CD4-positive, alpha-beta T cell (primary cell): Measurements from ENCODE around the gene WWC2. TPM values are rescaled to one million over a fixed set of nuclear protein-coding genes. Genes with fewer than 3 reads are reported as not detected.

Source experiments
- ATAC-seq: fragments of 200-7000 bp; cut with Tn5 transposase; one replicate; pipeline ENCODE4 v1.10.0; 2022; ENCODE audit warnings: mild to moderate bottlenecking; ENCODE audit not compliant: poor library complexity
- CTCF ChIA-PET: fragments of 350-600 bp; sonication (Branson Sonifier 250); formaldehyde crosslinking; loops from one replicate; lab custom pipeline; 2021; ENCODE audit warnings: antibody characterized with exemption, inconsistent platforms; lab: Charles Lee
- POLR2A ChIA-PET: fragments of 350-600 bp; sonication (Branson Sonifier 250); formaldehyde crosslinking; loops from one replicate; lab custom pipeline; 2021; ENCODE audit warnings: antibody characterized with exemption, inconsistent platforms; lab: Charles Lee
- DNase-seq, 14 experiments: peaks; one replicate each; pipeline ENCODE4 v3.0.0-alpha.2; 2013 to 2020; ENCODE audit warnings: mixed read lengths in 2 of 14
- H3K27ac ChIP-seq, 2 donors: one replicate each; pipeline versions ENCODE4 v1.5.1 to v1.7.0; 2013; ENCODE audit warnings: low read length in 2 of 2, low read depth in 1 of 2, mild to moderate bottlenecking in 1 of 2
- H3K27me3 ChIP-seq, 2 experiments: 1 replicate in 1 of 2; 2 replicates in 1 of 2; pipeline versions ENCODE4 v1.6.1 to v1.7.0; 2013; ENCODE audit warnings: low read length in 2 of 2, control low read depth in 1 of 2, mild to moderate bottlenecking in 1 of 2, moderate library complexity in 1 of 2; ENCODE audit not compliant: insufficient read depth in 2 of 2, control insufficient read depth in 1 of 2
- H3K36me3 ChIP-seq: one replicate; pipeline ENCODE4 v1.6.1; 2013; ENCODE audit warnings: low read length, control low read depth; ENCODE audit not compliant: insufficient read depth
- H3K4me1 ChIP-seq: one replicate; pipeline ENCODE4 v1.6.1; 2013; ENCODE audit warnings: low read length, control low read depth; ENCODE audit not compliant: insufficient read depth
- H3K4me3 ChIP-seq: one replicate; pipeline ENCODE4 v1.5.1; 2013; ENCODE audit warnings: mild to moderate bottlenecking, low read length, moderate library complexity
- H3K9me3 ChIP-seq, 2 experiments: 1 replicate in 1 of 2; 2 replicates in 1 of 2; pipeline versions ENCODE4 v1.6.1 to v1.7.0; 2013; ENCODE audit warnings: low read length in 2 of 2, mild to moderate bottlenecking in 2 of 2, control low read depth in 1 of 2, moderate library complexity in 1 of 2; ENCODE audit not compliant: control insufficient read depth in 1 of 2, insufficient read depth in 1 of 2
- H3K27ac Mint-ChIP-seq: one replicate; pipeline ENCODE4 v1.8.0; 2020; ENCODE audit warnings: mixed read lengths
- H3K27me3 Mint-ChIP-seq: one replicate; pipeline ENCODE4 v1.8.0; 2021; ENCODE audit warnings: mixed read lengths
- H3K36me3 Mint-ChIP-seq: one replicate; pipeline ENCODE4 v1.8.0; 2021; ENCODE audit warnings: low read depth, mixed read lengths
- H3K4me1 Mint-ChIP-seq: one replicate; pipeline ENCODE4 v1.8.0; 2021; ENCODE audit warnings: low read depth, mixed read lengths
- H3K4me3 Mint-ChIP-seq: one replicate; pipeline ENCODE4 v1.8.0; 2020; ENCODE audit warnings: mild to moderate bottlenecking, mixed read lengths
- H3K9me3 Mint-ChIP-seq: one replicate; pipeline ENCODE4 v1.8.0; 2020; ENCODE audit warnings: mixed read lengths
- CTCF ChIP-seq: fragments of 200-600 bp; IDR thresholded peaks from one replicate; pipeline ENCODE4 v1.8.0; 2022; ENCODE audit warnings: antibody characterized with exemption, mild to moderate bottlenecking
- intact Hi-C, 2 experiments: fragments of 100-400 bp; cut with DNase I in 1 of 2; cut with micrococcal nuclease in 1 of 2; formaldehyde crosslinking; loops; one replicate each; pipeline versions ENCODE4 v1.15.1 to v1.9.0; 2023 to 2025; cut with DNase I, micrococcal nuclease
- total RNA-seq, 174 experiments: library from RNA in 2 of 174; stranded (reverse) in 2 of 174; gene quantifications; one replicate each; pipeline ENCODE4 v1.2.3 and lab custom pipeline; 2021 to 2026

Gene WWC2
- total RNA-seq, 2 experiments from 2014 or later: 4.1 to 4.9 TPM

- Histone ChIP-seq H3K9me3 (no peaks in the 10 kb centered on the region), H3K4me3 (no peak overlapping the region), H3K27me3 (no peaks in the 10 kb centered on the region), H3K4me1 (no peaks in the 10 kb centered on the region), H3K27ac (no peak overlapping the region), H3K36me3 (no peaks in the 10 kb centered on the region)
- Mint-ChIP-seq H3K27me3 (no peaks in the 10 kb centered on the region), H3K36me3 (peaks cover 6% of the 10 kb centered on the region), H3K9me3 (no peaks in the 10 kb centered on the region), H3K4me1 (no peaks in the 10 kb centered on the region), H3K27ac (no peak overlapping the region), H3K4me3 (no peak overlapping the region)
- ChIA-PET CTCF (no interaction called here), POLR2A (no interaction called here)
- intact Hi-C loops: no loop called here
- ATAC-seq: no peak
- DNase-seq: no peak
- no peak for TF ChIP-seq CTCF
Observed at GRCh38 chr4:183312841-183313240, 213.8 kb downstream of the WWC2 start.

- H3K4me3 ChIP-seq: no peak overlapping the region
- Mint-ChIP-seq H3K4me1 (no peaks in the 10 kb centered on the region), H3K27me3 (no peaks in the 10 kb centered on the region), H3K9me3 (no peaks in the 10 kb centered on the region), H3K36me3 (peaks cover 6% of the 10 kb centered on the region), H3K27ac (no peak overlapping the region), H3K4me3 (no peak overlapping the region)
- no peak for TF ChIP-seq CTCF
- no peak overlapping the region for H3K27ac ChIP-seq
- no peak for ATAC-seq
- H3K27me3 ChIP-seq: no peaks in the 10 kb centered on the region
- no peak for DNase-seq
- H3K4me1 ChIP-seq: no peaks in the 10 kb centered on the region
- ChIA-PET POLR2A (no interaction called here), CTCF (no interaction called here)
- no peaks in the 10 kb centered on the region for H3K9me3 ChIP-seq
- no peaks in the 10 kb centered on the region for H3K36me3 ChIP-seq
- intact Hi-C loops: no loop called here
Observed at GRCh38 chr4:183314336-183314735, 215.3 kb downstream of the WWC2 start.

GRCh38 chr4:183314806-183315205 lies 215.7 kb downstream of the WWC2 start:
- peaks cover 6% of the 10 kb centered on the region for H3K36me3 Mint-ChIP-seq
- TF ChIP-seq CTCF: no peak
- Histone ChIP-seq H3K27ac (no peak overlapping the region), H3K4me3 (no peak overlapping the region), H3K27me3 (no peaks in the 10 kb centered on the region), H3K9me3 (no peaks in the 10 kb centered on the region), H3K4me1 (no peaks in the 10 kb centered on the region), H3K36me3 (no peaks in the 10 kb centered on the region)
- intact Hi-C loops: no loop called here
- H3K9me3 Mint-ChIP-seq: no peaks in the 10 kb centered on the region
- H3K4me1 Mint-ChIP-seq: no peaks in the 10 kb centered on the region
- H3K27ac Mint-ChIP-seq: no peak overlapping the region
- H3K27me3 Mint-ChIP-seq: no peaks in the 10 kb centered on the region
- CTCF ChIA-PET: no interaction called here
- no peak overlapping the region for H3K4me3 Mint-ChIP-seq
- POLR2A ChIA-PET: no interaction called here
- ATAC-seq: no peak
- DNase-seq: no peak
